MM.1S (cell line): Measurements from ENCODE around the gene FAM241A.

Experiments used
- DNase-seq: peaks from one replicate; pipeline ENCODE4 v3.0.0-alpha.2; 2015
- H2AFZ ChIP-seq: fragments of 300-600 bp; sonication (generic); 2 replicates; pipeline ENCODE4 v1.6.0; 2016; ENCODE audit warnings: antibody characterized with exemption, low read length
- H3F3A ChIP-seq: fragments of 300-600 bp; sonication (generic); 2 replicates; pipeline ENCODE4 v1.6.1; 2016; ENCODE audit warnings: mild to moderate bottlenecking, antibody characterized with exemption, low read length, moderate library complexity, mixed read lengths; ENCODE audit not compliant: insufficient read depth
- H3K27ac ChIP-seq: fragments of 300-600 bp; sonication (generic); 2 replicates; pipeline ENCODE4 v1.5.1; 2016; ENCODE audit warnings: mild to moderate bottlenecking, low read length
- H3K27me3 ChIP-seq: fragments of 300-600 bp; sonication (generic); replicated peaks from 2 replicates; pipeline ENCODE4 v1.6.0; 2016; ENCODE audit warnings: low read length; ENCODE audit not compliant: insufficient read depth
- H3K36me3 ChIP-seq: fragments of 300-600 bp; sonication (generic); replicated peaks from 2 replicates; pipeline ENCODE4 v1.6.1; 2016; ENCODE audit warnings: mild to moderate bottlenecking, low read length, mixed read lengths; ENCODE audit not compliant: insufficient read depth
- H3K4me1 ChIP-seq: fragments of 300-600 bp; sonication (generic); 2 replicates; pipeline ENCODE4 v1.6.1; 2016; ENCODE audit warnings: low read length, mixed read lengths
- H3K4me2 ChIP-seq: fragments of 300-600 bp; sonication (generic); 2 replicates; pipeline ENCODE4 v1.6.0; 2016; ENCODE audit warnings: low read depth, low read length
- H3K4me3 ChIP-seq: fragments of 300-600 bp; sonication (generic); 2 replicates; pipeline ENCODE4 v1.5.1; 2016; ENCODE audit warnings: low read length, mixed read lengths
- H3K79me2 ChIP-seq: fragments of 300-600 bp; sonication (generic); 2 replicates; pipeline ENCODE4 v1.6.1; 2016; ENCODE audit warnings: mixed run types, low read length, mixed read lengths
- H3K9ac ChIP-seq: fragments of 300-600 bp; sonication (generic); 2 replicates; pipeline ENCODE4 v1.6.1; 2016; ENCODE audit warnings: low read length, mixed read lengths
- H3K9me2 ChIP-seq: fragments of 300-600 bp; sonication (generic); replicated peaks from 2 replicates; pipeline ENCODE4 v1.6.1; 2016; ENCODE audit warnings: mild to moderate bottlenecking, low read length, mixed read lengths; ENCODE audit not compliant: insufficient read depth
- H3K9me3 ChIP-seq: fragments of 300-600 bp; sonication (generic); replicated peaks from 2 replicates; pipeline ENCODE4 v1.6.1; 2016; ENCODE audit warnings: mild to moderate bottlenecking, low read length, mixed read lengths; ENCODE audit not compliant: insufficient read depth
- H4K20me1 ChIP-seq: fragments of 300-600 bp; sonication (generic); 2 replicates; pipeline ENCODE4 v1.6.1; 2016; ENCODE audit warnings: mild to moderate bottlenecking, low read length, moderate library complexity, mixed read lengths; ENCODE audit not compliant: insufficient read depth
- EZH2 ChIP-seq: fragments of 300-600 bp; sonication (generic); optimal IDR thresholded peaks from 2 replicates; pipeline ENCODE3; 2017; ENCODE audit warnings: low read depth, mild to moderate bottlenecking, antibody characterized with exemption, low read length, mixed read lengths
- EZH2phosphoT487 ChIP-seq: fragments of 300-600 bp; sonication (generic); IDR thresholded peaks from 2 replicates; pipeline ENCODE4 v1.6.1; 2018; ENCODE audit warnings: antibody characterized with exemption, low read length
- TF ChIP-seq, protein P1 (sequence below): fragments of 300-600 bp; sonication (generic); IDR thresholded peaks from 2 replicates; pipeline ENCODE4 v1.5.1; 2016; ENCODE audit warnings: antibody characterized with exemption, low read length, mixed read lengths

The FAM241A gene

DNA sequence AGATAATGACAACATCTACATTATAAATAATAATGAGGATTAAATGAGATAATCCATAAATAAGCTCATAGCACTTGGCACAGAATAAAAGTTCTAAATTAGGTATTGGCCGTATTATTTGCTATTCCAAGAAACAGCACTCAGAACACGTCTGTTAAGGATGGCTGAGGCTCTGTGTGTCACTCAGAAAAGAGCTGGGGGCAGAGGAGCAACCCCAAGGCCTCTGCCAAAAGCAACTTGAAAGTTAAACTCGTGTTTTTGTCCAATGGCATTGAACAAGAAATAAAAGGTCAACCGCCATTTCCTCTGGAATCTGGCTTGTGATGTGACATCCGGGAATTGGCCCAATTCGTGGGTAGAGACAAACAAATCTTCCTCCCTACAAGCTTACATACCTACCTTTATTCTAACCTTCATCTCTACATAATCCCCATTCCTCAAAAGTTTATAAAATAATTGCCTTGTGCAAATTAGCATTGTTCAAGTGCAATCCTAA is 42.3 kb upstream of the FAM241A start:
- no peak for TF ChIP-seq EZH2phosphoT487
- TF ChIP-seq, protein P1, sequence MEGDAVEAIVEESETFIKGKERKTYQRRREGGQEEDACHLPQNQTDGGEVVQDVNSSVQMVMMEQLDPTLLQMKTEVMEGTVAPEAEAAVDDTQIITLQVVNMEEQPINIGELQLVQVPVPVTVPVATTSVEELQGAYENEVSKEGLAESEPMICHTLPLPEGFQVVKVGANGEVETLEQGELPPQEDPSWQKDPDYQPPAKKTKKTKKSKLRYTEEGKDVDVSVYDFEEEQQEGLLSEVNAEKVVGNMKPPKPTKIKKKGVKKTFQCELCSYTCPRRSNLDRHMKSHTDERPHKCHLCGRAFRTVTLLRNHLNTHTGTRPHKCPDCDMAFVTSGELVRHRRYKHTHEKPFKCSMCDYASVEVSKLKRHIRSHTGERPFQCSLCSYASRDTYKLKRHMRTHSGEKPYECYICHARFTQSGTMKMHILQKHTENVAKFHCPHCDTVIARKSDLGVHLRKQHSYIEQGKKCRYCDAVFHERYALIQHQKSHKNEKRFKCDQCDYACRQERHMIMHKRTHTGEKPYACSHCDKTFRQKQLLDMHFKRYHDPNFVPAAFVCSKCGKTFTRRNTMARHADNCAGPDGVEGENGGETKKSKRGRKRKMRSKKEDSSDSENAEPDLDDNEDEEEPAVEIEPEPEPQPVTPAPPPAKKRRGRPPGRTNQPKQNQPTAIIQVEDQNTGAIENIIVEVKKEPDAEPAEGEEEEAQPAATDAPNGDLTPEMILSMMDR = no peak
- no peak for TF ChIP-seq EZH2
- no peaks in the 10 kb centered on the region for H3K36me3 ChIP-seq
- H3K27ac ChIP-seq = no peak overlapping the region
- DNase-seq = no peak
- no peak overlapping the region for H2AFZ ChIP-seq
- no peak overlapping the region for H3K4me3 ChIP-seq
- H3K79me2 ChIP-seq = no peaks in the 10 kb centered on the region
- no peak overlapping the region for H3K9ac ChIP-seq
- H3K4me1 ChIP-seq = no peaks in the 10 kb centered on the region
- H3F3A ChIP-seq = no peaks in the 10 kb centered on the region
- no peaks in the 10 kb centered on the region for H3K9me2 ChIP-seq
- H4K20me1 ChIP-seq = no peaks in the 10 kb centered on the region
- H3K9me3 ChIP-seq = no peaks in the 10 kb centered on the region
- H3K27me3 ChIP-seq = no peaks in the 10 kb centered on the region
- no peak overlapping the region for H3K4me2 ChIP-seq

DNA sequence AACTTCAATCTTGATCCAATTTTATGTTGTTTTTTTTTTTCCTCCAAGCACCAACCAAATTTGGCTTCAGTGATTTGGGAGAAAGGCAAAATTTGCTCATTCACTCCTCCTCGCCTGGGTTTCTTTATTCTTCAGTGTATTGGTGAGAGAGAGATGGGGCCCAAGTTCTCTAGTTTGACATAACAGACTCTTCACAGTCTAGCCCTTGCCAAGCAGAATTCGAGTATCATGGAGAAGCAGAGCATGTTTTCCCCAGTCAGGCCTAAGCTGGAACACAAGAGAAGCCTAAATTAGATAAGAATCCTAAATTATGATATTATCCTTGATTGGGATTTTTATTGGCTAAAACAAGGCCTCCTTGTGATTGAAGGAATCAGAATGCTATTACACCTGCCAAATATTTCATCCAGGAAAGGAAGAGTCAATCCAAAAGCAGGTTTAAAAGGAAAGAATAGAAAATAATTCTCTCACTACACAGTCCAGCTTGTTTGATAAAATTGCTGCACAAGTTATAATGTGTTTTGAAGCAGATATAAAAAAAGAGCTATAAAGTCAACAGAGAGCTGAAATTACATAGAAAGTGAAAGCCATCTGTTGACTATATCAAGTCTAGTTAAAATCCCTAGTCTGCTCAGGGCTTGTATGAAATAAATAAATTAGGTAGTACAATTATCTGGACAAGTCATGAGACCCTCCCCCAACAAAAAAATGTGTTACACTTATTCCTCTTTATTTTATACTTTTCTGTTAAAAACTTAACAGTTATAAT is 39.9 kb upstream of the FAM241A start:
- no peaks in the 10 kb centered on the region for H3F3A ChIP-seq
- no peak for DNase-seq
- no peak overlapping the region for H3K9ac ChIP-seq
- H3K27ac ChIP-seq = no peak overlapping the region
- no peak overlapping the region for H3K4me3 ChIP-seq
- no peaks in the 10 kb centered on the region for H3K9me3 ChIP-seq
- no peaks in the 10 kb centered on the region for H4K20me1 ChIP-seq
- H3K79me2 ChIP-seq = no peaks in the 10 kb centered on the region
- H3K4me1 ChIP-seq = peaks cover 7% of the 10 kb centered on the region
- H3K9me2 ChIP-seq = no peaks in the 10 kb centered on the region
- H3K36me3 ChIP-seq = no peaks in the 10 kb centered on the region
- H3K27me3 ChIP-seq = no peaks in the 10 kb centered on the region
- no peak overlapping the region for H3K4me2 ChIP-seq
- TF ChIP-seq, protein P1 = no peak
- TF ChIP-seq EZH2phosphoT487 (no peak), EZH2 (no peak)
- H2AFZ ChIP-seq = no peak overlapping the region

DNA sequence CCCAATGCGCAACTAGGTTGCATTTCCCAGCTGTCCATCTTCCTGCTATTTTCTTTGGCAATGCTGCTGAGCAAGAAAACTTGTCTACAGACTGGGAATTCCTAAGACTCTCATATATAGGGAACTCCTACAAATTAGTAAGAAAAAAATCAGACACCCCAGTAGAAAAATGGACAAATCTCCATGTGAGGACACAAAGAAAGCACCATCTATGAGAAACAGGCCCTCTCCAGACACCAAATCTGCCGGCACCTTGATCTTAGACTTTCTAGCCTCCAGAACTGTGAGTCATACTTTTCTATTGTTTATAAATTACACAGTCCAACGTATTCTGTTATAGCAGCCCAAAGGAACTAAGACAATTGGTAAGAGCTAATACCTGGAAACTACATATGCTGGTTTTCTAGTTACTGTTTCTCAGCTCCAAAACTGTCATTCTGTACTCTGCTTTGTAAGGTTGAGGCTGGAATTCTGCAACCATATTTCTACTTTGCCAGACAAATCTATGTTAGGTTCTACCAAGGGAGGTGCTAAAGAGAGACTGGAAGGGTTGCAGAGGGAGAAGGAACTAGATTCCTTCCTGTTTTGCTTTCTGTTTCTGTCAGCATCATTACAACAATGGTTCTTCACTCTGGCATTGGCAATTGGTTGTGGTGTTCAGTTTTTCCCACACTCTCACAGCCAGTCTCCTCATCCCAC is 35.7 kb upstream of the FAM241A start:
- no peak overlapping the region for H3K9ac ChIP-seq
- peak overlapping the region; percentile 61 for H2AFZ ChIP-seq
- no peaks in the 10 kb centered on the region for H3K9me3 ChIP-seq
- H3K79me2 ChIP-seq = no peaks in the 10 kb centered on the region
- H3K9me2 ChIP-seq = no peaks in the 10 kb centered on the region
- no peaks in the 10 kb centered on the region for H4K20me1 ChIP-seq
- H3K4me2 ChIP-seq = peak overlapping the region; percentile 31
- no peaks in the 10 kb centered on the region for H3F3A ChIP-seq
- H3K36me3 ChIP-seq = no peaks in the 10 kb centered on the region
- peak; percentile 8 for DNase-seq
- no peaks in the 10 kb centered on the region for H3K27me3 ChIP-seq
- no peak overlapping the region for H3K4me3 ChIP-seq
- TF ChIP-seq EZH2 = no peak
- TF ChIP-seq, protein P1 = no peak
- H3K4me1 ChIP-seq = peaks cover 7% of the 10 kb centered on the region
- no peak overlapping the region for H3K27ac ChIP-seq
